MCF 10A (cell line): Measurements from ENCODE around the gene ARSA. TPM values are rescaled to one million over a fixed set of nuclear protein-coding genes. Genes with fewer than 3 reads are reported as not detected.
"Not testable (repeated sequence)": the region's sequence is repeated elsewhere in the genome, so short reads cannot be mapped to it uniquely, and the experiment has no call there.

Experiments used
- BruUV-seq: library from RNA; stranded (reverse); fragments of 400-500 nt; replicated peaks from 2 replicates; lab custom pipeline; 2021; lab: Mats Ljungman, UMichigan
- CTCF ChIA-PET: fragments of 300-600 bp; sonication (Branson Sonifier 250); formaldehyde crosslinking; extraction: SDS; loops from one replicate; lab custom pipeline; 2021; ENCODE audit warnings: antibody characterized with exemption, inconsistent platforms; lab: Yijun Ruan, JAX
- POLR2A ChIA-PET: fragments of 300-600, 350-650 bp; sonication (Branson Sonifier 250); formaldehyde crosslinking; extraction: SDS; loops from one replicate; lab custom pipeline; 2020; ENCODE audit warnings: antibody characterized with exemption, inconsistent platforms; lab: Yijun Ruan, JAX
- DNase-seq: peaks from one replicate; pipeline ENCODE4 v3.0.0-alpha.2; 2018; ENCODE audit not compliant: unreplicated experiment
- H3K27ac Mint-ChIP-seq: one replicate; pipeline ENCODE4 v1.8.0; 2022; ENCODE audit warnings: mild to moderate bottlenecking, low read depth, mixed read lengths; ENCODE audit not compliant: unreplicated experiment
- H3K27me3 Mint-ChIP-seq: one replicate; pipeline ENCODE4 v1.8.0; 2022; ENCODE audit warnings: mixed read lengths; ENCODE audit not compliant: insufficient read depth, unreplicated experiment
- H3K36me3 Mint-ChIP-seq: one replicate; pipeline ENCODE4 v1.8.0; 2022; ENCODE audit warnings: mild to moderate bottlenecking, moderate library complexity, mixed read lengths; ENCODE audit not compliant: insufficient read depth, unreplicated experiment
- H3K4me1 Mint-ChIP-seq: one replicate; pipeline ENCODE4 v1.8.0; 2022; ENCODE audit warnings: mixed read lengths; ENCODE audit not compliant: insufficient read depth, unreplicated experiment
- H3K4me3 Mint-ChIP-seq: one replicate; pipeline ENCODE4 v1.8.0; 2022; ENCODE audit warnings: mild to moderate bottlenecking, moderate library complexity, mixed read lengths; ENCODE audit not compliant: unreplicated experiment
- H3K9me3 Mint-ChIP-seq: one replicate; pipeline ENCODE4 v1.8.0; 2022; ENCODE audit warnings: mixed read lengths; ENCODE audit not compliant: unreplicated experiment
- CTCF ChIP-seq: fragments of 200-600 bp; IDR thresholded peaks from one replicate; pipeline ENCODE4 v1.8.0; 2022; ENCODE audit warnings: antibody characterized with exemption, mild to moderate bottlenecking; ENCODE audit not compliant: unreplicated experiment
- intact Hi-C: fragments of 100-400 bp; cut with micrococcal nuclease; formaldehyde crosslinking; loops from 2 replicates; pipeline ENCODE4 v1.14.1; 2022
- total RNA-seq: library from RNA; stranded (reverse); gene quantifications from 2 replicates; pipeline ENCODE4 v1.2.3, GENCODE V29; 2022

The ARSA gene
- total RNA-seq, 1 experiment from 2014 or later, result 22.0 TPM

GRCh38 chr22:50621948-50622722 lies 5.8 kb downstream of the ARSA start:
- H3K27ac Mint-ChIP-seq, result peak overlapping the region; percentile 47
- H3K9me3 Mint-ChIP-seq, result no peaks in the 10 kb centered on the region
- no peaks in the 10 kb centered on the region for H3K27me3 Mint-ChIP-seq
- ChIA-PET POLR2A (interaction anchor here (0.6 to 3.3 kb wide), 22 partner anchors 12 to 378 kb away, joined by 3 to 74 read pairs (median 5); partner anchors contain the start of genes CHKB, HDAC10, LMF2 and NCAPH2), CTCF (interaction anchor here (0.6 to 3.4 kb wide), 13 partner anchors 10 to 281 kb away, joined by 3 to 13 read pairs (median 4); partner anchors contain the start of genes LMF2 and NCAPH2)
- H3K4me3 Mint-ChIP-seq, result peak overlapping the region; percentile 68
- DNase-seq, result peak; percentile 41
- BruUV-seq, result no TSS peak
- H3K36me3 Mint-ChIP-seq, result peaks cover 10% of the 10 kb centered on the region
- TF ChIP-seq CTCF, result no peak
- H3K4me1 Mint-ChIP-seq, result peaks cover 31% of the 10 kb centered on the region
- intact Hi-C loops, result loop anchor here (2.0 to 5.0 kb wide), 5 partner anchors 39 to 370 kb away; partner anchors contain the start of genes CHKB, HDAC10, LMF2 and NCAPH2

DNA sequence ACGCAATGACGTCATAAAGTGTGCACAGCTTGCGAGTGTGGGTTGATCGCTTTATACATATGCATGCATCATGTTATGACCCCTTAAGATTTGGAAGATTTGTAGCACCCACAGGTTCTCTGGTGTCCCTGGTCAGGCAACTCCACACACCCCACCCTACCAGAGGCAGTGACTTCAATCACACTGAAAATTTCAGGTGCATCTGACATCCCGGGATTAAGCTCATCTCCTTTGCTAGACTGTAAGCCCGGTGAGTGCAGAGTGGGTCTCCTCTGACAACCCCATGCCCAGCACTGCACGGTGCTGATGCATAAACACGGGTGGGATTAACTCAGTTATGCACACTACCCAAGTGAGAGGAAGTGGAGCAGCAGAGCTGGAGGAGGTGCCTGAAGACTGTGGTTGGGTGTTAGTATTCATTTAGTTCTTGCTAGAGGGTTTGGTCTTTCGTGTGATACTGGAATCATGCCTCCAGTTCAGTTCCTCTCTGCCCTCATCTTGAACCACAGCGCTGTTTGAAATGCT lies 6.5 kb downstream of the ARSA start:
- TSS peak; percentile 19 for BruUV-seq
- POLR2A ChIA-PET, result interaction anchor here (0.6 to 3.3 kb wide), 28 partner anchors 12 to 377 kb away, joined by 3 to 74 read pairs (median 5); partner anchors contain the start of genes CHKB, HDAC10, KLHDC7B and LMF2

DNA sequence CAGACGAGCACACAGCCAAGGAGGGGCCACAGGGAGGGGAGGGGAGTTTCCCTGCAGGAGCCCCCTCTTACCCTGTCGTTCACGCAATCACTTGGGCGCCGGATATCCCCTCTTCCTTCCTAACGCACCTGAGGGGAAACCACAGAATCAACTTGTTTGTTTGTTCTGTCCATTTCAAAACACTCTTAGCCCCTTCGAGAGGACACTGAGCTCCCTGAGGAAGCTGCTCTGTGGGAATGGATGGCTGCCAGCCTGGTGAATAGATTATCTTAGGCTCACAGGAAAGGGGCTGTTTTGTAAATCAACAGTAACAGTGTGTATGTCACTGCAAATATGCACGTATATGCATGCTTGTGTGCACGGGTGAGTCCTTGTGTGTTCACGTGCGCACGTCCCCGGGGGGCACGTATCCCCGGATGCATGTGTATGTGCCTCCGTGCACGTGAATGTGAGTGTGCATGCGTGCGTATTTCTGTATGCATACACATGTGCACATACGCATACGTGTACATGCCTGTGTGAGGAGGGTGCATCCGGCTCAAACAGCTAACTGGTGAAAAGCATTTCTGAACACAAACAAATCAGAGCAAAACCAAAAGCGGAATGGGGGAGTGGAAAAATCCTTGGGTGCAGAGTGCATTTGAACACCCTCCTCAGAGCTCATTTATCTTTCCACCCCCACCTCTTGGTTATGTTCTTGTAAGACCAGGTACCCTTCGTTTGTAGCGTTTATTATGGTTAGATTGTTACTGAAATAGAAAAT lies 7.2 kb downstream of the ARSA start:
- DNase-seq, result peak; percentile 17
- BruUV-seq, result no TSS peak
- intact Hi-C loops, result loop anchor here (2.0 to 5.0 kb wide), 5 partner anchors 38 to 368 kb away; partner anchors contain the start of genes CHKB, HDAC10, LMF2 and NCAPH2
- ChIA-PET CTCF (interaction anchor here (0.6 to 3.4 kb wide), 37 partner anchors 9 to 368 kb away, joined by 3 to 17 read pairs (median 4); partner anchors contain the start of genes LMF2, NCAPH2, SCO2 and SYCE3), POLR2A (interaction anchor here (0.7 to 3.3 kb wide), 24 partner anchors 12 to 377 kb away, joined by 3 to 74 read pairs (median 6); partner anchors contain the start of genes CHKB, HDAC10, KLHDC7B and LMF2)
- Mint-ChIP-seq H3K4me3 (peak overlapping the region; percentile 68), H3K36me3 (peaks cover 10% of the 10 kb centered on the region), H3K4me1 (peaks cover 26% of the 10 kb centered on the region), H3K27ac (no peak overlapping the region), H3K27me3 (no peaks in the 10 kb centered on the region), H3K9me3 (no peaks in the 10 kb centered on the region)
- no peak for TF ChIP-seq CTCF

More for the DNA sequence above, 6.5 kb downstream of the ARSA start:
- Mint-ChIP-seq H3K9me3 (no peaks in the 10 kb centered on the region), H3K27me3 (no peaks in the 10 kb centered on the region), H3K27ac (no peak overlapping the region), H3K36me3 (peaks cover 10% of the 10 kb centered on the region), H3K4me1 (peaks cover 27% of the 10 kb centered on the region), H3K4me3 (peak overlapping the region; percentile 68)
- no peak for TF ChIP-seq CTCF
- intact Hi-C loops, result loop anchor here (2.0 to 5.0 kb wide), 5 partner anchors 39 to 369 kb away; partner anchors contain the start of genes CHKB, HDAC10, LMF2 and NCAPH2
- DNase-seq, result peak; percentile 33
- CTCF ChIA-PET, result interaction anchor here (0.7 to 3.4 kb wide), 26 partner anchors 9 to 369 kb away, joined by 3 to 17 read pairs (median 4); partner anchors contain the start of genes LMF2, NCAPH2, SCO2 and SYCE3

DNA sequence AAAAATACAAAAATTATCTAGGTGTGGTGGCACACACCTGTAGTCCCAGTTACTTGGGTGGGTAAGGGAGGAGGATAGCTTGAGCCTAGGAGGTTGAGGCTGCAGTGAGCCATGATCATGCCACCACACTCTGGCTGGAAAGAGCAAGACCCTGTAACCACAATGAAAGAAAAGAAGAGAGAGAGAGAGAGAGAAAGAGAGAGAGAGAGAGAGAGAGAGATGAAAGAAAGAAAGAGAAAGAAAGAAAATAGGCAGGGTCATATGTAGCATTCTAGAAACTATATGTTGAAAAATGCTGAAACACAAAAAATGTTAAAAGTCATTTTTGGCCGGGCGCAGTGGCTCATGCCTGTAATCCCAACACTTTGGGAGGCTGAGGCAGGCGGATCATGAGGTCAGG lies 13.7 kb downstream of the ARSA start:
- H3K4me1 Mint-ChIP-seq, H3K27ac Mint-ChIP-seq, H3K36me3 Mint-ChIP-seq, DNase-seq, H3K9me3 Mint-ChIP-seq, H3K4me3 Mint-ChIP-seq, intact Hi-C loops, BruUV-seq: not testable (repeated sequence)
- H3K27me3 Mint-ChIP-seq, result peaks cover 12% of the 10 kb centered on the region
- CTCF ChIA-PET, result interaction anchor here (0.6 kb wide), 1 partner anchor 19 kb away, joined by 3 read pairs; no protein-coding TSS in a partner anchor
- POLR2A ChIA-PET, result interaction anchor here (0.7 kb wide), 2 partner anchors 14 to 27 kb away, joined by 3 read pairs; no protein-coding TSS in a partner anchor
